ENCODE data around the gene MAP3K2.

DNA sequence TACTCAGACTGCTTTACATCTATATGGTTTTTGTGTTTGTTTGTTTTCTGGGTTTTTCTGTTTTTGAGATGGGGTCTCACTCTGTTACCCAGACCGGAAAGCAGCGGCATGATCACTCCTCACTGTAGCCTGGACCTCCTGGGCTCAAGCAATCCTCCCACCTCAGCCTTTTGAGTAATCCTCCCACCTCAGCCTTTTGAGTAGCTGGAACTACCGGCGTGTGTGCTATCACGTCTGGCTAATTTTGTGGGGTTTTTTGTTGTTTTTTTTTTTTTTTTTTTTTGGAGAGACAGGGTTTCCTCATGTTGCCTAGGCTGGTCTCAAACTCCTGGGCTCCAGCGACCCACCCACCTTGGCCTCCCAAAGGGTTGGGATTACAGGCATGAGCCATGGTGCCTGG lies 9.1 kb downstream of the MAP3K2 start:
- TF ChIP-seq, protein P1, sequence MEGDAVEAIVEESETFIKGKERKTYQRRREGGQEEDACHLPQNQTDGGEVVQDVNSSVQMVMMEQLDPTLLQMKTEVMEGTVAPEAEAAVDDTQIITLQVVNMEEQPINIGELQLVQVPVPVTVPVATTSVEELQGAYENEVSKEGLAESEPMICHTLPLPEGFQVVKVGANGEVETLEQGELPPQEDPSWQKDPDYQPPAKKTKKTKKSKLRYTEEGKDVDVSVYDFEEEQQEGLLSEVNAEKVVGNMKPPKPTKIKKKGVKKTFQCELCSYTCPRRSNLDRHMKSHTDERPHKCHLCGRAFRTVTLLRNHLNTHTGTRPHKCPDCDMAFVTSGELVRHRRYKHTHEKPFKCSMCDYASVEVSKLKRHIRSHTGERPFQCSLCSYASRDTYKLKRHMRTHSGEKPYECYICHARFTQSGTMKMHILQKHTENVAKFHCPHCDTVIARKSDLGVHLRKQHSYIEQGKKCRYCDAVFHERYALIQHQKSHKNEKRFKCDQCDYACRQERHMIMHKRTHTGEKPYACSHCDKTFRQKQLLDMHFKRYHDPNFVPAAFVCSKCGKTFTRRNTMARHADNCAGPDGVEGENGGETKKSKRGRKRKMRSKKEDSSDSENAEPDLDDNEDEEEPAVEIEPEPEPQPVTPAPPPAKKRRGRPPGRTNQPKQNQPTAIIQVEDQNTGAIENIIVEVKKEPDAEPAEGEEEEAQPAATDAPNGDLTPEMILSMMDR (IDR thresholded peaks at IDR 0.05; ENCODE audit: low read depth, low read length, missing input control), result no peak
- TF ChIP-seq JUND (IDR thresholded peaks at IDR 0.05) (no peak), TAF1 (conservative IDR thresholded peaks at IDR 0.05) (no peak), GABPA (IDR thresholded peaks at IDR 0.05 in 1 of 2, conservative IDR thresholded peaks at IDR 0.05 in 1 of 2) (no peak), YY1 (IDR thresholded peaks at IDR 0.05) (no peak), RXRA (IDR thresholded peaks at IDR 0.05) (no peak), RAD21 (IDR thresholded peaks at IDR 0.05) (no peak), SP1 (IDR thresholded peaks at IDR 0.05) (no peak), HNF4G (IDR thresholded peaks at IDR 0.05) (no peak)
- TF ChIP-seq, protein P2, sequence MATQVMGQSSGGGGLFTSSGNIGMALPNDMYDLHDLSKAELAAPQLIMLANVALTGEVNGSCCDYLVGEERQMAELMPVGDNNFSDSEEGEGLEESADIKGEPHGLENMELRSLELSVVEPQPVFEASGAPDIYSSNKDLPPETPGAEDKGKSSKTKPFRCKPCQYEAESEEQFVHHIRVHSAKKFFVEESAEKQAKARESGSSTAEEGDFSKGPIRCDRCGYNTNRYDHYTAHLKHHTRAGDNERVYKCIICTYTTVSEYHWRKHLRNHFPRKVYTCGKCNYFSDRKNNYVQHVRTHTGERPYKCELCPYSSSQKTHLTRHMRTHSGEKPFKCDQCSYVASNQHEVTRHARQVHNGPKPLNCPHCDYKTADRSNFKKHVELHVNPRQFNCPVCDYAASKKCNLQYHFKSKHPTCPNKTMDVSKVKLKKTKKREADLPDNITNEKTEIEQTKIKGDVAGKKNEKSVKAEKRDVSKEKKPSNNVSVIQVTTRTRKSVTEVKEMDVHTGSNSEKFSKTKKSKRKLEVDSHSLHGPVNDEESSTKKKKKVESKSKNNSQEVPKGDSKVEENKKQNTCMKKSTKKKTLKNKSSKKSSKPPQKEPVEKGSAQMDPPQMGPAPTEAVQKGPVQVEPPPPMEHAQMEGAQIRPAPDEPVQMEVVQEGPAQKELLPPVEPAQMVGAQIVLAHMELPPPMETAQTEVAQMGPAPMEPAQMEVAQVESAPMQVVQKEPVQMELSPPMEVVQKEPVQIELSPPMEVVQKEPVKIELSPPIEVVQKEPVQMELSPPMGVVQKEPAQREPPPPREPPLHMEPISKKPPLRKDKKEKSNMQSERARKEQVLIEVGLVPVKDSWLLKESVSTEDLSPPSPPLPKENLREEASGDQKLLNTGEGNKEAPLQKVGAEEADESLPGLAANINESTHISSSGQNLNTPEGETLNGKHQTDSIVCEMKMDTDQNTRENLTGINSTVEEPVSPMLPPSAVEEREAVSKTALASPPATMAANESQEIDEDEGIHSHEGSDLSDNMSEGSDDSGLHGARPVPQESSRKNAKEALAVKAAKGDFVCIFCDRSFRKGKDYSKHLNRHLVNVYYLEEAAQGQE (IDR thresholded peaks at IDR 0.05), result no peak
- TF ChIP-seq, protein P3, sequence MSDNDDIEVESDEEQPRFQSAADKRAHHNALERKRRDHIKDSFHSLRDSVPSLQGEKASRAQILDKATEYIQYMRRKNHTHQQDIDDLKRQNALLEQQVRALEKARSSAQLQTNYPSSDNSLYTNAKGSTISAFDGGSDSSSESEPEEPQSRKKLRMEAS (IDR thresholded peaks at IDR 0.05), result no peak
- TF ChIP-seq, protein P4, sequence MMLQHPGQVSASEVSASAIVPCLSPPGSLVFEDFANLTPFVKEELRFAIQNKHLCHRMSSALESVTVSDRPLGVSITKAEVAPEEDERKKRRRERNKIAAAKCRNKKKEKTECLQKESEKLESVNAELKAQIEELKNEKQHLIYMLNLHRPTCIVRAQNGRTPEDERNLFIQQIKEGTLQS (IDR thresholded peaks at IDR 0.05), result no peak

Measured in liver (tissue), 3 donors.